K562 (cell line): Measurements from ENCODE around the gene CDK9. TPM values are rescaled to one million over a fixed set of nuclear protein-coding genes. Genes with fewer than 3 reads are reported as not detected.

Source experiments
- CHCHD3 ChIP-seq: fragments of 250-450 bp; sonication (Bioruptor Pico); IDR thresholded peaks from 2 replicates; pipeline ENCODE4 v2.1.2; 2022; ENCODE audit warnings: mild to moderate bottlenecking
- CHD4 ChIP-seq: fragments of 200-600 bp; sonication (generic); IDR thresholded peaks from 3 replicates; pipeline ENCODE4 v1.6.1; 2012; ENCODE audit warnings: low read depth, mild to moderate bottlenecking, mixed read lengths, low read length, inconsistent platforms; ENCODE audit not compliant: insufficient read depth, insufficient replicate concordance, poor library complexity, severe bottlenecking
- ELF2 ChIP-seq: fragments of 250-450 bp; sonication (Bioruptor Pico); IDR thresholded peaks from 2 replicates; pipeline ENCODE4 v1.5.0; 2021; ENCODE audit warnings: mild to moderate bottlenecking
- HCFC1 ChIP-seq: IDR thresholded peaks from 2 replicates; pipeline ENCODE4 v1.6.1; 2012; ENCODE audit warnings: low read depth, low read length, improper control_type of control experiment
- IRF2 ChIP-seq: sonication (generic); formaldehyde crosslinking; IDR thresholded peaks from 2 replicates; pipeline ENCODE4 v1.8.1; 2022; ENCODE audit warnings: mild to moderate bottlenecking, missing genetic modification reagents
- KAT2B ChIP-seq: IDR thresholded peaks from one replicate; pipeline ENCODE4 v1.6.1; 2012; ENCODE audit warnings: low read depth, mild to moderate bottlenecking, control low read depth, inconsistent platforms, low read length, moderate library complexity
- KAT7 ChIP-seq: sonication (generic); formaldehyde crosslinking; IDR thresholded peaks from 2 replicates; pipeline ENCODE4 v1.8.0; 2022; ENCODE audit warnings: missing genetic modification reagents, mild to moderate bottlenecking, borderline replicate concordance
- KLF10 ChIP-seq: fragments of 250-450 bp; sonication (Bioruptor Pico); IDR thresholded peaks from 2 replicates; pipeline ENCODE4 v1.6.1; 2021; ENCODE audit warnings: matching md5 sums
- MAZ ChIP-seq, 2 experiments: fragments of 450-650 bp in 1 of 2; sonication (generic) in 1 of 2; formaldehyde crosslinking; IDR thresholded peaks in 1 of 2; conservative IDR thresholded peaks in 1 of 2; 2 replicates each; pipeline versions ENCODE4 v1.4.0 to v1.5.0; 2020; ENCODE audit warnings: mild to moderate bottlenecking in 1 of 2, missing genetic modification reagents in 1 of 2
- MTA3 ChIP-seq: fragments of 450-650 bp; formaldehyde crosslinking; IDR thresholded peaks from 2 replicates; pipeline ENCODE4 v1.6.1; 2017; ENCODE audit warnings: mild to moderate bottlenecking, borderline replicate concordance
- PHF8 ChIP-seq: fragments of 200-600 bp; sonication (generic); IDR thresholded peaks from 2 replicates; pipeline ENCODE4 v1.6.1; 2012; ENCODE audit warnings: mixed run types, mild to moderate bottlenecking, inconsistent platforms, low read length, moderate library complexity, borderline replicate concordance
- PTTG1 ChIP-seq: fragments of 450-650 bp; IDR thresholded peaks from 2 replicates; pipeline ENCODE4 v1.6.1; 2016; ENCODE audit warnings: low read depth, mild to moderate bottlenecking, missing genetic modification characterization, missing compliant biosample characterization
- PURB ChIP-seq: sonication (generic); formaldehyde crosslinking; IDR thresholded peaks from 2 replicates; pipeline ENCODE4 v1.9.0; 2021; ENCODE audit warnings: low read depth, mild to moderate bottlenecking, missing genetic modification reagents
- SAFB ChIP-seq: fragments of 200-400 bp; formaldehyde crosslinking; IDR thresholded peaks from 2 replicates; pipeline ENCODE4 v1.6.1; 2017; ENCODE audit warnings: low read depth, low read length, borderline replicate concordance
- SMAD3 ChIP-seq: fragments of 450-650 bp; formaldehyde crosslinking; conservative IDR thresholded peaks from 2 replicates; pipeline ENCODE4 v1.4.0; 2020; ENCODE audit warnings: mild to moderate bottlenecking
- SMARCB1 ChIP-seq: IDR thresholded peaks from 2 replicates; pipeline ENCODE4 v1.6.1; 2011; ENCODE audit warnings: improper control_type of control experiment, low read depth; ENCODE audit not compliant: insufficient read length
- SNAPC5 ChIP-seq: fragments of 250-450 bp; sonication (Bioruptor Pico); IDR thresholded peaks from 2 replicates; pipeline ENCODE4 v1.8.0; 2021; ENCODE audit warnings: moderate library complexity, mild to moderate bottlenecking, inconsistent platforms
- SPI1 ChIP-seq: IDR thresholded peaks from 2 replicates; pipeline ENCODE4 v1.6.1; 2011; ENCODE audit warnings: low read depth, low read length, control low read depth, borderline replicate concordance
- TEAD1 ChIP-seq, 2 experiments: fragments of 450-650 bp in 1 of 2; sonication (generic) in 1 of 2; formaldehyde crosslinking; IDR thresholded peaks; 2 replicates each; pipeline versions ENCODE4 v1.4.0 to v1.8.0; 2020 to 2022; ENCODE audit warnings: mild to moderate bottlenecking in 2 of 2, missing genetic modification reagents in 1 of 2
- TSC22D4 ChIP-seq: fragments of 450-650 bp; IDR thresholded peaks from 2 replicates; pipeline ENCODE4 v1.6.1; 2016; ENCODE audit warnings: missing genetic modification characterization, missing biosample characterization, control low read depth
- ZBTB34 ChIP-seq: fragments of 250-450 bp; sonication (Bioruptor Pico); IDR thresholded peaks from 2 replicates; pipeline ENCODE4 v1.8.0; 2021; ENCODE audit warnings: mild to moderate bottlenecking, moderate library complexity
- ZBTB5 ChIP-seq: fragments of 450-650 bp; IDR thresholded peaks from 2 replicates; pipeline ENCODE4 v1.6.1; 2017; ENCODE audit warnings: antibody characterized with exemption
- ZFP30 ChIP-seq: fragments of 250-450 bp; sonication (Bioruptor Pico); IDR thresholded peaks from 2 replicates; pipeline ENCODE4 v1.8.0; 2022; ENCODE audit warnings: moderate library complexity, mild to moderate bottlenecking, inconsistent platforms, borderline replicate concordance
- ZNF12 ChIP-seq: sonication (generic); formaldehyde crosslinking; IDR thresholded peaks from 2 replicates; pipeline ENCODE4 v1.4.0; 2020; ENCODE audit warnings: mild to moderate bottlenecking, missing genetic modification reagents
- ZNF124 ChIP-seq: sonication (generic); formaldehyde crosslinking; IDR thresholded peaks from 2 replicates; pipeline ENCODE4 v1.8.1; 2022; ENCODE audit warnings: missing genetic modification reagents
- ZZZ3 ChIP-seq: fragments of 450-650 bp; IDR thresholded peaks from 2 replicates; pipeline ENCODE4 v1.6.1; 2016; ENCODE audit warnings: antibody characterized with exemption, mild to moderate bottlenecking, moderate library complexity
- polyA plus RNA-seq, 8 experiments: library from polyadenylated mRNA; depleted of rRNA in 4 of 8; stranded (reverse) in 5 of 8; unstranded in 3 of 8; fragments of >200 nt; fragmentation: Nextera tagmentation in 2 of 8; fragmentation: Illumina TruSeq in 1 of 8; extraction: Ambion mirVana in 2 of 8; extraction: Trizol in 1 of 8; gene quantifications; 2 replicates each; pipeline versions ENCODE4 v1.2.1 to v1.2.3, GENCODE V29; 2011 to 2014; ENCODE audit warnings: inconsistent platforms in 1 of 8, missing spikeins in 1 of 8
- total RNA-seq, 7 experiments: library from RNA; depleted of rRNA in 6 of 7; stranded (reverse); fragments of >200 nt in 6 of 7; fragmentation: Illumina TruSeq in 2 of 7; extraction: Trizol in 2 of 7; gene quantifications; 2 replicates each; pipeline versions ENCODE4 v1.2.1 to v1.2.3, GENCODE V29; 2011 to 2021; ENCODE audit warnings: low replicate concordance in 1 of 7

The CDK9 gene
- total and polyA plus RNA-seq, 9 of the 15 experiments (the other 6 are each of a cell fraction or from before 2014, with no cell fraction given): 4.2 to 78.6 (median 33.0) TPM

GRCh38 chr9:127785023-127785932 is 556 bp upstream of the CDK9 start (continued):
- TF ChIP-seq ZBTB5 (no peak), PTTG1 (tag) (no peak), ZZZ3 (no peak), HCFC1 (no peak), MAZ (CRISPR knock-in tag; conservative IDR thresholded peaks at IDR 0.05 in 1 of 2, IDR thresholded peaks at IDR 0.05 in 1 of 2) (peak; percentile 95 to 97), TSC22D4 (tag) (no peak), SNAPC5 (CRISPR knock-in tag) (no peak), CHCHD3 (CRISPR knock-in tag) (no peak), SMAD3 (CRISPR knock-in tag) (no peak), TEAD1 (CRISPR knock-in tag; IDR thresholded peaks at IDR 0.05) (no peak), PURB (no peak), KAT2B (no peak), ZBTB34 (no peak), ELF2 (CRISPR knock-in tag) (no peak), PHF8 (peak; percentile 59; the same call in 1 of the 2 replicates), ZNF124 (CRISPR knock-in tag) (no peak), MTA3 (peak; percentile 14; the same call in 1 of the 2 replicates), CHD4 (peak; percentile 2), SMARCB1 (no peak), KLF10 (CRISPR knock-in tag) (no peak), IRF2 (CRISPR knock-in tag) (no peak), SPI1 (no peak), ZNF12 (CRISPR knock-in tag) (no peak), ZFP30 (no peak), SAFB (no peak), KAT7 (CRISPR knock-in tag) (no peak)
